Activated gamma-delta T cell treated with anti-CD3 and anti-CD28 coated beads, Interleukin-2, amount 50 U/mL, for 16 hours (primary cell): ENCODE measurements around the gene NMUR1.
A peak's percentile ranks its signal among the peaks of the same experiment; 100 is the strongest.

Experiments
- DNase-seq: peaks from one replicate; pipeline ENCODE4 v3.0.0-alpha.2; 2020; ENCODE audit warnings: low read depth

NMUR1 gene

DNA sequence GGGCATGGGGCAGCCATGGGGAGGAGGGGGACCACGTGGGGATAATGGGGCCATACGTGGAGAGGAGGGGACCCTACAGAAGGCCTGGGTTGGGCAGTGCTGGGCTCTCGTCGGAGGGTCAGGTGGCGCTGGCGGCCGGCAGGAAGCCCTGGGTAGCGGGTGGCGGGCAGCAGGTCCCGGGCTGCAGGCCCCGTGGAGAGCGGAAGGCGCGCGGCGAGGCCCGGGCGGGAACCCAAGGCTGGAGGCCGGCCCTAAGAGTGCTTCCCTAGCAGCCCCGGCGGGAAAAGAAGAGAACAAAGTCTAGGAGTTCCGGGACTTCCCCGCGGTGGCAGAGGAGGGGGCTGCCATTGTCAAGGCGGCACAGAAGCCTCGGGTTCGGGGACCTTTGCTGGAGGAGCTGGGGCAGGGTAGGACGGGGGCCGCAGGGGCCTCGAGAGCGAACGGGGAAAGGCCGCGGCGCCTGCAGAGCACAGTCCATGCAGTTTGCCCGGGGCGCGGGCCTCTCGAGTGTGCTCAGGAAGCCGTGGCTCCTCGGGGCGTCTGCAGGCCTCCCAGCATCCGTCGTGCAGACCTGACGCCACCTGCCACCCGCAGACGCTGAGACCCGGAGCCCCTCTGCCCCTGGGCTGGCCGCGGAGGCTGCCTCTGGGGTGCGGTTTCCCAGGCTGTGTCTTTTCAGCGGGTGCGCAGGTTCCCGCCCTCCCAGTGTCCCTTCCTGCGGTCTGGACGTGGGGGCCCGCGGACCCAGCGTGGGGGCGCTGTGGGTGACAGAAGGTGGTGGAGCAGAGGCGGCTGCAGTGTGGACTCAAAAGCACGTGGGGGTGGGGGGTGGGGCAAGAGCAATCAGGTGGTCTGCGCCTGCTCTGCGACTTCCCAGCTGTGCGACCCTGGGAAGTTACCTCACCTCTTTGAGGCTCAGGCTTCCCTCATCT lies 46.6 kb downstream of the NMUR1 start:
- DNase-seq, result no peak

DNA sequence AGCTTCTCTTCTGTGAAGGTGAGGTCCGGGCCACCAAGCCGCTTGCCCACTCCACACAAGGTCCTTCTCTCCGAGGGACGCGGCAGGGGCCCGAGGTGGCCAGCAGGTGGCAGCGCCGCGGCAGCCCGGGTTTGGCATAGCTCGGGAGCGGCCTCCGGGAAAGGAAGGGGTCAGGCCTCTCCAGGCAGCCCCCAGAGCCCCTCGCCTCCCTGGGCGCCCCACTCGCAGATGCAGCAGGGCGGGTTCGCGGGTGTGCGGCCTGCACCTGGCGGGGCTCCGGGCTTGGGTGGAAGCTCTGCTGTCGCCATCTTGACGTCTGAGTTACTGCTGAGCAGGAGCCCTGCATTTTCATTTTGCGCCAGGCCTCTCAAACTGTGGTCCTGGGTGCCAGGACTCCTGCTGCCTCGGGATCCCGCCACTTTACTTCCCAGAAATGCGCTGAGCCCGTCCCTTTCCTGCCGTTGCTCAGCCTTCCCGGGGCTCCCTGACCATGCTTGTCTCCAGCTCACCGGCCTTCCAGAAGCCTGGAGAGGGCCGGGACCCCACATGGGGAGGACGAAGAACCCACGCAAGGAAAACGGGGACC lies 47.3 kb downstream of the NMUR1 start:
- DNase-seq, result peak; percentile 60

DNA sequence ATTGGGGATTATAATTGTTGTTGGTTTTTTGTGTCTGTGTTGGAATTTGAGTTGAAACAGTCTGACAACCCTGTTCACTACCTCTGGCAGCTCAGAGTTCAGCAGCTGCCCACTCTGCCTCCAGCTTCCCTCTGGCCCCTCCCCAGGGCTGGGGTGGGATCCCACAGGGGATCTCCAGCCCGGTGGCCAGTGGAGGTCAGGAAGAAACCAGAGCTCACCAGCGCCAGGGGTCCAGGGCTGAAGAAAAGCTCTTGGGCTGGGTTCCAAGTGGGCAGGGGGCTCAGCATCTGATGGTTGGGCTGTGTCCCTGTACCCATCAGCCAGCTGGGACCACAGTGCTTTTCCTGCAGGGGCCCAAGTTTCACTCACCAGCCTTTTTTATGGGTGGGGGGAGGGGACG lies 49.5 kb downstream of the NMUR1 start:
- DNase-seq, result no peak

- no peak for DNase-seq
These were observed 50.8 kb downstream of the NMUR1 start for GRCh38 chr2:231479455-231479854.

DNA sequence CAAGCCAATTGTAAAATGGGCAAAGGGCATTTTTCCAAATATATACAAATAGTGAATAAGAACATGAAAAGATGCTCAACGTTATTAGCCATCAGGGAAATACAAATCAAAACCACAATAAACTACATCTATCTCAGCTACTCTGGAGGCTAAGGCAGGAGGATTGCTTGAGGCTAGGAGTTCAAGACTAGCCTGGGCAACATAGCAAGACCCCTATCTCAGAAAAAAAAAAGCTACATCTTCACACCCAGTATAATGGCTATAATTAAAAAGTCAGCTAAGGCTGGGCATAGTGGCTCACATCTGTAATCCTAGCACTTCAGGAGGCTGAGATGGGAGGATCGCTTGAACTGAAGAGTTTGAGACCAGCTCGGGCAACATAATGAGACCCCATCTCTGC lies 53.3 kb downstream of the NMUR1 start:
- no peak for DNase-seq

DNA sequence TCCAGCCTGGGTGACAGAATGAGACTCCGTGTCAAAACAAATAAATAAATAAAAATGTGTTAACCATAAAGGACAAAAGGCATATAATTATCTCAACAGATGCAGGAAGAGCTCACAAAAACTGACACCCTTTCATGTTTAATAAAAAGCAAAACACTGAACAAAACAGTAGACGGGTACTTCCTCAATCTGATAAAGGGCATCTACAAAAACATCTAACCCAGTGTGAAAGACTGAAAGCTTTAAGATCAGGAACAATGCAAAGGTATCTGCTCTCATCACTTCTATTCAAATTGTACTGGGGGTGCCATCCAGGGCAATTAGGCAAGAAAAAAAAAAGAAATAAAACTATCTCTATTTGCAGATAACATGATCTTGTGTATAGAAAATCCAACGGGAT lies 54.3 kb downstream of the NMUR1 start:
- no peak for DNase-seq
